Measurements from ENCODE around the gene SACM1L. TPM values are rescaled to one million over a fixed set of nuclear protein-coding genes. Genes with fewer than 3 reads are reported as not detected.

The SACM1L gene
- total RNA-seq, 1 experiment from 2014 or later = 30.1 TPM

DNA sequence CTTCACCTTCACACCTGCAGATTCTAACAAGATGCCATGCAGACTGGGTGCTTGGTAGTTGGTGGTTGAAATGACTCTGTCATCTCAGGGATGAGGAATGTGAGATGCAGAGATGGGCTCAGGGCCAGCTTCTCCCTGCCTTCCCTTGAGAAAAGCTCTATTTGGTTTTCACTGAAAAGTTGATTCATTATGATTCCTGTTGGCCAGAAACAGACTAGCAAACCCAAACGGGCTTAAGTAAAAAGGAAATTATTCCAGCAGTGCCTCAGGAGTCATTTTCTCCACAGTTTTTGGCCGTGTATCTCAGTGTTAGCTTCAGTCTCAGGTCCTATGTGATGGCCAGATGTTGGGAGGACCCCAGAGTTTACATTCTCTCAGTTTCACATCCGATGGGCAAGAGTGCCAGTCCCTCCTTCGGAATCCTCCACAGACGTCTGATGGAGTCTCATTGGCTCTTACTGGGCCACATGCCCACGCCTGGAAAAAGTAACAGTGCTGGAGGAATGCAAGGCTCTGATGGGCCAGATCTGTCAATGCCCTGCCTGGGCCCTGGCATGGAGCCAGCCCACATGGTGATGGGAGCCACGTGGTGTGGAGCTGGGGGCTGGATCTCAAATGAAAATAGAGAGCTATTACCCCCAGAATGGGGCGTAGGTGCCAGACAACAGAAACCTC lies 22.3 kb upstream of the SACM1L start:
- Histone ChIP-seq H2AFZ (ENCODE audit: low read length) (no peak overlapping the region), H3K4me1 (ENCODE audit: insufficient read depth, low read length) (peaks cover 36% of the 10 kb centered on the region), H3K9me2 (replicated peaks; ENCODE audit: low read length) (no peaks in the 10 kb centered on the region), H3K27me3 (ENCODE audit: low read length) (no peaks in the 10 kb centered on the region), H3F3A (ENCODE audit: low read length, unreplicated experiment) (peaks cover 5% of the 10 kb centered on the region), H3K27ac (ENCODE audit: low read length) (peak overlapping the region; percentile 84), H3K9ac (ENCODE audit: low read length) (peak overlapping the region; percentile 51), H3K4me2 (ENCODE audit: low read length) (peak overlapping the region; percentile 42), H3K4me3 (ENCODE audit: low read length) (no peak overlapping the region), H3K79me2 (ENCODE audit: low read length) (peaks cover 23% of the 10 kb centered on the region), H3K9me3 (ENCODE audit: low read length) (no peaks in the 10 kb centered on the region), H4K20me1 (ENCODE audit: low read length) (peaks cover 10% of the 10 kb centered on the region; the same call in 1 of the 2 replicates), H3K36me3 (ENCODE audit: low read depth, low read length) (peaks cover 38% of the 10 kb centered on the region)
- intact Hi-C loops (cut with micrococcal nuclease) = loop anchor here (5.0 to 10.0 kb wide), 3 partner anchors 270 to 622 kb away; no protein-coding TSS in a partner anchor
- DNase-seq (peak; percentile 85), ATAC-seq (peak; percentile 44)
- BruUV-seq (replicated peaks) = no TSS peak
- ChIA-PET CTCF (interaction anchor here (0.6 to 1.0 kb wide), 3 partner anchors 7 to 483 kb away, joined by 3 to 4 read pairs (median 3); no protein-coding TSS in a partner anchor), POLR2A (ENCODE audit: unreplicated experiment) (no interaction called here)
- no peak for TF ChIP-seq EZH2phosphoT487 (IDR thresholded peaks at IDR 0.05; ENCODE audit: borderline replicate concordance, low read length)
- no peak for TF ChIP-seq CTCF (conservative IDR thresholded peaks at IDR 0.05; ENCODE audit: low read depth, low read length)
- TF ChIP-seq EZH2 (IDR thresholded peaks at IDR 0.05; ENCODE audit: low read length, unreplicated experiment) = no peak

- peak overlapping the region; percentile 51 for H3K9ac ChIP-seq (ENCODE audit: low read length)
- CTCF ChIA-PET = interaction anchor here (1.0 kb wide), 1 partner anchor 8 kb away, joined by 4 read pairs; no protein-coding TSS in a partner anchor
These were observed 21.6 kb upstream of the SACM1L start for GRCh38 chr3:45667569-45667934.

More at GRCh38 chr3:45667569-45667934, 21.6 kb upstream of the SACM1L start:
- Histone ChIP-seq H3K27me3 (ENCODE audit: low read length) (no peaks in the 10 kb centered on the region), H3K4me2 (ENCODE audit: low read length) (peak overlapping the region; percentile 42), H3K4me3 (ENCODE audit: low read length) (no peak overlapping the region), H3K27ac (ENCODE audit: low read length) (peak overlapping the region; percentile 84), H3K9me3 (ENCODE audit: low read length) (no peaks in the 10 kb centered on the region), H3K9me2 (replicated peaks; ENCODE audit: low read length) (no peaks in the 10 kb centered on the region), H3K36me3 (ENCODE audit: low read depth, low read length) (peaks cover 43% of the 10 kb centered on the region), H3F3A (ENCODE audit: low read length, unreplicated experiment) (peaks cover 5% of the 10 kb centered on the region), H3K4me1 (ENCODE audit: insufficient read depth, low read length) (peaks cover 36% of the 10 kb centered on the region), H4K20me1 (ENCODE audit: low read length) (peaks cover 10% of the 10 kb centered on the region; the same call in 1 of the 2 replicates), H3K79me2 (ENCODE audit: low read length) (peaks cover 20% of the 10 kb centered on the region), H2AFZ (ENCODE audit: low read length) (no peak overlapping the region)
- DNase-seq = no peak
- BruUV-seq (replicated peaks) = no TSS peak
- POLR2A ChIA-PET (ENCODE audit: unreplicated experiment) = no interaction called here
- TF ChIP-seq EZH2phosphoT487 (IDR thresholded peaks at IDR 0.05; ENCODE audit: borderline replicate concordance, low read length) (no peak), CTCF (conservative IDR thresholded peaks at IDR 0.05; ENCODE audit: low read depth, low read length) (no peak), EZH2 (IDR thresholded peaks at IDR 0.05; ENCODE audit: low read length, unreplicated experiment) (no peak)
- intact Hi-C loops (cut with micrococcal nuclease) = loop anchor here (5.0 to 10.0 kb wide), 3 partner anchors 270 to 623 kb away; no protein-coding TSS in a partner anchor
- no peak for ATAC-seq
